Measurements from ENCODE around the gene B3GALT6. TPM values are rescaled to one million over a fixed set of nuclear protein-coding genes. Genes with fewer than 3 reads are reported as not detected.

The B3GALT6 gene
- total RNA-seq, 1 experiment from 2014 or later, result 20.0 TPM

DNA sequence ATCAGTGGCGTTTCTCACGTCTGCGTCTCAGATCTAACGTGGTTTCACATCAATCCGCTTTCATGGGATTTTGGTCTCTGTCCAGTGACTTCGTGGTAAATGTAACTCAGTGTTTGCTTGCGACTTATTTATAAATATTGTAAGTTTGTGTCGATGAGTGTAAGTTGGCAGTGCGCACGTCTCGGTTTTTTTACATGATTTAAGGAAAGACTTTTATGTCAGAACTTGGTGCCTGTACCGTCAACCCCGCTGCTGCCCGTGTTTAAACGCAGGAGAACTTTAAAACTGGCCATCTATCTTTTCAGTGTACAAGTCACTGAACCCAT lies 1.5 kb downstream of the B3GALT6 start:
- ATAC-seq, result no peak

More for the DNA sequence above, 1.5 kb downstream of the B3GALT6 start:
- TF ChIP-seq E2F5 (CRISPR knock-in tag; IDR thresholded peaks at IDR 0.05), result no peak
- TF ChIP-seq SMAD3 (CRISPR knock-in tag; IDR thresholded peaks at IDR 0.05; ENCODE audit: borderline replicate concordance), result no peak
- TF ChIP-seq GRHL2 (CRISPR knock-in tag; IDR thresholded peaks at IDR 0.05; ENCODE audit: insufficient replicate concordance, severe bottlenecking), result no peak
- TF ChIP-seq IRF1 (CRISPR knock-in tag; IDR thresholded peaks at IDR 0.05), result no peak
- TF ChIP-seq, protein P1, sequence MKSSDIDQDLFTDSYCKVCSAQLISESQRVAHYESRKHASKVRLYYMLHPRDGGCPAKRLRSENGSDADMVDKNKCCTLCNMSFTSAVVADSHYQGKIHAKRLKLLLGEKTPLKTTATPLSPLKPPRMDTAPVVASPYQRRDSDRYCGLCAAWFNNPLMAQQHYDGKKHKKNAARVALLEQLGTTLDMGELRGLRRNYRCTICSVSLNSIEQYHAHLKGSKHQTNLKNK (CRISPR knock-in tag; IDR thresholded peaks at IDR 0.05), result no peak
- TF ChIP-seq ZSCAN18 (CRISPR knock-in tag; IDR thresholded peaks at IDR 0.05), result no peak
- TF ChIP-seq FOXK1 (CRISPR knock-in tag; IDR thresholded peaks at IDR 0.05), result no peak
- no peak for TF ChIP-seq JUN (CRISPR knock-in tag; IDR thresholded peaks at IDR 0.05)
- no peak for TF ChIP-seq ZNF263 (CRISPR knock-in tag; IDR thresholded peaks at IDR 0.05; ENCODE audit: low read depth)
- no peak for TF ChIP-seq AFF4 (CRISPR knock-in tag; IDR thresholded peaks at IDR 0.05; ENCODE audit: borderline replicate concordance)
- no peak for TF ChIP-seq ZBTB21 (CRISPR knock-in tag; IDR thresholded peaks at IDR 0.05; ENCODE audit: borderline replicate concordance)
- TF ChIP-seq CREM (CRISPR knock-in tag; IDR thresholded peaks at IDR 0.05), result no peak
- TF ChIP-seq PRRX2 (CRISPR knock-in tag; IDR thresholded peaks at IDR 0.05), result no peak
- TF ChIP-seq ATF2 (CRISPR knock-in tag; IDR thresholded peaks at IDR 0.05; ENCODE audit: borderline replicate concordance, low read depth), result no peak
- TF ChIP-seq MAX (CRISPR knock-in tag; IDR thresholded peaks at IDR 0.05), result no peak
- CTCF ChIA-PET, result no interaction called here
- H3K4me3 Mint-ChIP-seq, result peak overlapping the region; percentile 60
- no peaks in the 10 kb centered on the region for H3K27me3 Mint-ChIP-seq (ENCODE audit: low read depth)
- H3K4me1 Mint-ChIP-seq, result peaks cover 10% of the 10 kb centered on the region
- DNase-seq (ENCODE audit: low spot score), result no peak
- H3K36me3 Mint-ChIP-seq, result peaks cover 10% of the 10 kb centered on the region
- POLR2A ChIA-PET, result no interaction called here
- no peak overlapping the region for H3K27ac Mint-ChIP-seq
- H3K9me3 Mint-ChIP-seq, result peaks cover 3% of the 10 kb centered on the region; the same call in 1 of the 2 replicates

Data from WTC11 (cell line).